ENCODE measurements around the gene SMO. TPM values are rescaled to one million over a fixed set of nuclear protein-coding genes. Genes with fewer than 3 reads are reported as not detected.

Gene SMO
- 6.4 and 8.0 TPM in 2 replicates for total RNA-seq

DNA sequence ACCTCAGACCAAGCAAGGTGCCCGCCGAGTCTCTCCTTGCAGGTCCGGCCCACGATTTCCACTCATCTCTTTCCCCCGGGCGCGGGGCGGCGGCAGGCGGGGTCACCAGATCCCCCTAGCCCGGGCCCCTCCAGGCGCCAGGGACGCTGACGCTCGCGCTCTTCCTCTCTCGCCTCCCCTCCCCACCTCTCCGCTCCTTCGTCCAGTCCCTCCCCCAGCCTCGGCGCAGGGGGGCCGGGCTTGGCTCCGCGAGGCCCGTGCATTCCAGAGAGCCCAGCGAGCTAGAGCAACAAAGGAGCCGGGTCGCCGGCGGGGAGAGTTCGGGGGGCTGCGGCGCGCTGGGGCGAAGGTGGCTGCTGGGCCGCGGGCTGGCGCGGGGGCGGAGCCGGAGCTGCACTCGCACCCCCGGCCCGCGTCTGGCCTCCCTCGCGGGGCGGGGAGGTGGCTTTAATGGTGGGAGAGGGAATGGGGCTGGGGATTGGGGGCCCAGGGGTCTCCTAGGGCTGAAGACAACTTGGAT, at the start of gene SMO:
Gene SMO, plus strand, starts transcription at position 262 of the 520 bp plus-strand sequence. CDS start 519 bp downstream, outside the sequence.

DNA sequence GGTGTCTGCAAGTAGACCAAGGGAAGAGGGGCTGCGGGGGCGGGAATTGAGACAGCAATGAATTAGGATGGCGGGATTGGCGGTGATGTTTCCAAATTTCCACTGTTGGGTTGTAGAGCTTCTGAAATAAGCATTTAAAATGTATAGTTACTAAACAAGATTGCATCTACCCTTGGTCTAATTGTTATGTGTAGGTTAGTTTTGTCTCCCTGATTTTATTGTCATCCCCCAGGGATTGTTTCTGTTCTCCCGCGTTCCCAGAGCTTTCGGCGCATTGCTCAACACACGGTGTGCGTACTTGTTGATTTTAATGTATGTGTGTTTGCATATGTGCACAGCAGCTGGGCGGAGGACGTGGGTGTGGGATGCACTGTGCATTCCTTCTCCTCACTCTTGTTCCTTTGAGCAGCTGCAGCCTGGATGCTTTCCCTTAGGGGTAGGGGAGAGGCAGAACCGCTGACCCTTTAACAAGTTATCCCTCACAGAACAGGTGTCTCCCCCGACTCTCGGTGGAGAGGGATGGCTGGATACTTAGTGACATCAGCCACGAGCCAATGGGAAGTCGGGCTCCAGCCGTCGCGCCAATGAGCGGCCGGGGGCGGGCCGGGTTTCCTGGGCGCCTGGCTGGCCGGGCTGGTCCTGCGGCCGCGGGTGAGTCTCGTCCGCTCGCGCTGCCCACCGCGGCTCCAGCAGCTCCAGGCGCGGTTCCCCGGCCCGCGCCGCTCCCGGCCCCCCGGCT, 44.2 kb upstream of the SMO start, which contains the start of gene TSPAN33:
Gene TSPAN33, plus strand, starts transcription at position 613 of the 739 bp plus-strand sequence. CDS start 274 bp downstream, outside the sequence.

DNA sequence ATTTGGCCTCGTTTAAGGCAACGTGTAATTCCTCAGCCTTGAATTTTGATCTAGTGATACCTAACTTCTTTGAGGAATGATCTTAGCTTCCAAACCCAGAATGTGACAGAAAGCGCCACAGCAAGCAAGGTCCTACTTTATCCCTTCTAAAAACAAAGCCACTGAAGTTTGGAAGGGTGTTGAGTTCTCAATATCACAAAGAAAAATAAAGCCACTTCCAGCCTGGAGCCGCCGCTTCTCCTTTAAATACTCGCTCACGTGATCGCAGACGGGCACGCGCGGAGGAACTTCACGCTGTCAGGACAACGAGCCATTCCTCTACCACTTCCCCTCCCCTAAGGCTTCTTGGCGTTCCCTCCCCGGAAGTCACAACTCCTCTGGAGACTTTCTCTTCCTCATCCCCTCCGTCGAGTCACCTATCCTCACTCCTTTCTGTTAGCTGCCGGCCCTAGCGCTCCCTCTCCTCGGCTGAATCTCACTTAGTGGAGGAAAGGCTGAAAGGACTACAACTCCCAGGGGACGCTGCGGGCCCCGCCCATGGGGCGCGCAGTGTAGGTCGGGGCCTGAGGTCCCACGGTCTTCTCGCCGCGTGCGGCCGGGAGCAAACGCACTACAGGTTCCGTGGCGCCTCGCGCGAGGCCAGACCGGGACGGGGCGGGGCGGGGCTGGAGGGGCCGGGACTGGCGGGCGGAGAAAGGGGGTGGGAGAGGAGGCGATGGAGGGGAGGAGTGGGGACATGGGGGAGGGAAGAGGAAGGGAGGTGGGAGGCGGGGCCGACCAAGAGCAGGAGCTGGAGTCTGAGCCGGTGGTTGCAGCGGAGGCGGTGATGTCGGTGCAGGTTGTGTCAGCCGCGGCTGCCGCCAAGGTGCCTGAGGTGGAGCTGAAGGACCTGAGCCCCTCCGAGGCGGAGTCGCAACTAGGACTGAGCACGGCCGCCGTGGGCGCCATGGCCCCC, 36.1 kb downstream of the SMO start, which contains the start of gene AHCYL2:
Gene AHCYL2, plus strand, starts transcription at position 780 of the 955 bp plus-strand sequence.

Other genes with a start within 250 kb of the SMO start
- gene TNPO3, start 133.5 kb upstream of the SMO start, total RNA-seq = 55.2 and 62.4 TPM in 2 replicates
- gene TSPAN33, start 43.9 kb upstream of the SMO start, total RNA-seq = 3.9 and 4.0 TPM in 2 replicates
- gene AHCYL2, start 36.4 kb downstream of the SMO start, total RNA-seq = 8.3 and 10.1 TPM in 2 replicates
- 12.3 and 12.4 TPM in 2 replicates for gene STRIP2, start 245.8 kb downstream of the SMO start, total RNA-seq

Data from tracheal epithelial cell (primary cell).